Articular chondrocyte of knee joint (primary cell): ENCODE data around the gene PRDM9. TPM values are rescaled to one million over a fixed set of nuclear protein-coding genes. Genes with fewer than 3 reads are reported as not detected.

ENCODE experiments used
- total RNA-seq: library from RNA; depleted of rRNA; stranded (reverse); fragments of >200 nt; gene quantifications from 2 replicates; pipeline ENCODE4 v1.2.3, GENCODE V29; 2012

The PRDM9 gene
- total RNA-seq: not detected in 2 replicates

GRCh38 chr5:23507278-23507685 is at the start of gene PRDM9:
Gene PRDM9, plus strand, starts transcription at chr5:23507609. Its CDS starts 1,425 bp downstream, at chr5:23509034.

